GM12878 (cell line): ENCODE data around the gene SNED1. TPM values are rescaled to one million over a fixed set of nuclear protein-coding genes. Genes with fewer than 3 reads are reported as not detected.

Experiments used
- ATAC-seq: fragments of 200-7000 bp; cut with Tn5 transposase; 3 replicates; pipeline ENCODE4 v1.9.1; 2020; ENCODE audit warnings: mild to moderate bottlenecking, moderate library complexity
- BruUV-seq: library from RNA; stranded (reverse); fragments of 400-500 nt; replicated peaks from 2 replicates; lab custom pipeline; 2021; lab: Mats Ljungman, UMichigan
- CTCF ChIA-PET: fragments of 300-600 bp; sonication (Branson Sonifier 250); formaldehyde crosslinking; extraction: SDS; loops from one replicate; lab custom pipeline; 2021; ENCODE audit warnings: inconsistent platforms; lab: Yijun Ruan, JAX
- POLR2A ChIA-PET: fragments of 350-600 bp; formaldehyde crosslinking; extraction: SDS; loops from one replicate; lab custom pipeline; 2021; ENCODE audit warnings: inconsistent platforms; lab: Charles Lee
- RAD21 ChIA-PET: fragments of 300-600 bp; sonication (Branson Sonifier 250); formaldehyde crosslinking; loops from one replicate; lab custom pipeline; 2023; ENCODE audit warnings: antibody characterized with exemption; ENCODE audit not compliant: unreplicated experiment; lab: Charles Lee
- SMC1A ChIA-PET: fragments of 300-600 bp; sonication (Branson Sonifier 250); formaldehyde crosslinking; loops from one replicate; lab custom pipeline; 2023; ENCODE audit not compliant: unreplicated experiment, uncharacterized antibody; lab: Charles Lee
- DNase-seq: peaks from one replicate; pipeline ENCODE4 v3.0.0-alpha.2; 2011; ENCODE audit warnings: low read depth, low spot score
- FAIRE-seq: peaks from 3 replicates; lab custom pipeline; 2011; peaks lifted over from hg19 to GRCh38; lab: Jason Lieb, UNC
- H2AFZ ChIP-seq: 2 replicates; pipeline ENCODE4 v1.6.0; 2011; ENCODE audit warnings: low read depth, low read length, control low read depth; ENCODE audit not compliant: control insufficient read depth
- H3K27ac ChIP-seq: 2 replicates; pipeline ENCODE4 v1.5.1; 2011; ENCODE audit warnings: control low read depth; ENCODE audit not compliant: control insufficient read depth, insufficient read depth
- H3K27me3 ChIP-seq, 2 experiments: replicated peaks in 1 of 2; 2 replicates each; pipeline versions ENCODE4 v1.6.0 to v1.6.1; 2011; ENCODE audit warnings: low read length in 1 of 2; ENCODE audit not compliant: control insufficient read depth in 2 of 2, insufficient read depth in 2 of 2
- H3K36me3 ChIP-seq, 2 experiments: 2 replicates each; pipeline ENCODE4 v1.5.1; 2011; ENCODE audit warnings: low read length in 1 of 2; ENCODE audit not compliant: control insufficient read depth in 2 of 2, insufficient read depth in 2 of 2
- H3K4me1 ChIP-seq: 2 replicates; pipeline ENCODE4 v1.6.1; 2011; ENCODE audit warnings: mild to moderate bottlenecking, low read length, moderate library complexity, mixed read lengths; ENCODE audit not compliant: control insufficient read depth, insufficient read depth
- H3K4me2 ChIP-seq: 2 replicates; pipeline ENCODE4 v1.6.0; 2011; ENCODE audit warnings: control low read depth; ENCODE audit not compliant: control insufficient read depth, insufficient read depth
- H3K4me3 ChIP-seq: fragments of 200-600 bp; sonication (generic); 2 replicates; pipeline ENCODE4 v1.5.1; 2016
- H3K79me2 ChIP-seq: 2 replicates; pipeline ENCODE4 v1.6.0; 2011; ENCODE audit warnings: low read length; ENCODE audit not compliant: control insufficient read depth, insufficient read depth
- H3K9ac ChIP-seq: 2 replicates; pipeline ENCODE4 v1.8.0; 2011; ENCODE audit warnings: low read length, control low read depth, mixed read lengths; ENCODE audit not compliant: control insufficient read depth, insufficient read depth
- H3K9me3 ChIP-seq: replicated peaks from 3 replicates; pipeline ENCODE4 v1.5.1; 2011; ENCODE audit warnings: mild to moderate bottlenecking, low read length; ENCODE audit not compliant: control insufficient read depth, insufficient read depth
- H4K20me1 ChIP-seq: 2 replicates; pipeline ENCODE4 v1.6.0; 2011; ENCODE audit not compliant: control insufficient read depth, insufficient read depth
- BCL11A ChIP-seq: IDR thresholded peaks from 2 replicates; pipeline ENCODE4 v1.6.1; 2011; ENCODE audit warnings: low read depth, low read length
- CBX5 ChIP-seq: sonication (generic); IDR thresholded peaks from 2 replicates; pipeline ENCODE4 v1.6.1; 2016; ENCODE audit warnings: low read depth, moderate library complexity, mild to moderate bottlenecking, inconsistent platforms
- MEF2B ChIP-seq: fragments of 450-650 bp; IDR thresholded peaks from 2 replicates; pipeline ENCODE4 v1.6.1; 2018; ENCODE audit warnings: mild to moderate bottlenecking, moderate library complexity; ENCODE audit not compliant: partially characterized antibody, poor library complexity, severe bottlenecking
- MYB ChIP-seq: fragments of 150-350 bp; IDR thresholded peaks from 2 replicates; pipeline ENCODE4 v1.6.1; 2014; ENCODE audit warnings: mild to moderate bottlenecking, low read depth, low read length, borderline replicate concordance
- NFIC ChIP-seq: IDR thresholded peaks from 2 replicates; pipeline ENCODE4 v1.6.1; 2012; ENCODE audit warnings: low read depth, mild to moderate bottlenecking, inconsistent platforms, low read length, moderate library complexity
- NFYA ChIP-seq: IDR thresholded peaks from 2 replicates; pipeline ENCODE4 v1.6.1; 2011; ENCODE audit warnings: low read depth, mild to moderate bottlenecking, low read length, improper control_type of control experiment, borderline replicate concordance
- NR2C2 ChIP-seq: IDR thresholded peaks from 2 replicates; pipeline ENCODE4 v1.6.1; 2011; ENCODE audit warnings: borderline replicate concordance, low read depth; ENCODE audit not compliant: control insufficient read depth, insufficient read length
- PKNOX1 ChIP-seq: fragments of 450-650 bp; IDR thresholded peaks from 2 replicates; pipeline ENCODE4 v1.6.1; 2016; ENCODE audit warnings: mild to moderate bottlenecking
- POLR2AphosphoS2 ChIP-seq: IDR thresholded peaks from 2 replicates; pipeline ENCODE4 v1.6.1; 2011; ENCODE audit warnings: low read depth, mild to moderate bottlenecking, low read length, improper control_type of control experiment, moderate library complexity
- RBBP5 ChIP-seq: fragments of 200-600 bp; sonication (generic); conservative IDR thresholded peaks from 2 replicates; pipeline ENCODE4 v1.6.1; 2016
- RFX5 ChIP-seq: IDR thresholded peaks from 2 replicates; pipeline ENCODE4 v1.6.1; 2011; ENCODE audit warnings: low read depth, low read length, improper control_type of control experiment
- SIX5 ChIP-seq: IDR thresholded peaks from 2 replicates; pipeline ENCODE4 v1.6.1; 2011; ENCODE audit warnings: mild to moderate bottlenecking, low read depth, low read length, moderate library complexity; ENCODE audit not compliant: severe bottlenecking
- SP1 ChIP-seq: IDR thresholded peaks from one replicate; pipeline ENCODE4 v1.6.1; 2011; ENCODE audit warnings: low read depth, low read length
- SPI1 ChIP-seq: IDR thresholded peaks from 2 replicates; pipeline ENCODE4 v1.6.1; 2011; ENCODE audit warnings: low read depth, mild to moderate bottlenecking, low read length, moderate library complexity, borderline replicate concordance; ENCODE audit not compliant: insufficient read depth
- ZNF207 ChIP-seq: fragments of 450-650 bp; IDR thresholded peaks from 2 replicates; pipeline ENCODE4 v1.6.1; 2014; ENCODE audit warnings: antibody characterized with exemption, mild to moderate bottlenecking, borderline replicate concordance
- WGBS: methylation state at CpG from one replicate; pipeline ENCODE4 v1.1.6; 2016; ENCODE audit warnings: low lambda C conversion rate; ENCODE audit not compliant: insufficient replicate concordance, insufficient coverage; ENCODE audit errors: missing lambda C conversion rate; 5-methylcytosine and 5-hydroxymethylcytosine counted together
- in situ Hi-C: fragments of 300-500 bp; cut with MboI; formaldehyde crosslinking; loops from 9 replicates; pipeline ENCODE4 v1.14.3; 2018; ENCODE audit warnings: mixed read lengths
- intact Hi-C: fragments of 100-400 bp; cut with micrococcal nuclease; formaldehyde crosslinking; loops from one replicate; pipeline ENCODE4 v1.14.2; 2022; ENCODE audit not compliant: unreplicated experiment
- polyA plus RNA-seq, 11 experiments: library from polyadenylated mRNA; depleted of rRNA in 4 of 11; unstranded in 6 of 11; stranded (reverse) in 5 of 11; fragments of >200 nt; fragmentation: Nextera tagmentation in 4 of 11; fragmentation: Illumina TruSeq in 1 of 11; extraction: Ambion mirVana in 4 of 11; extraction: Trizol in 1 of 11; gene quantifications; 1 replicate in 1 of 11; 2 replicates in 10 of 11; pipeline versions ENCODE4 v1.2.1 to v1.2.3, GENCODE V29; 2011 to 2016; ENCODE audit warnings: inconsistent platforms in 2 of 11, missing spikeins in 2 of 11, low read depth in 1 of 11
- total RNA-seq, 4 experiments: library from RNA; depleted of rRNA in 3 of 4; stranded (reverse); fragments of >200 nt in 3 of 4; fragmentation: Illumina TruSeq in 1 of 4; extraction: Trizol in 1 of 4; gene quantifications; 2 replicates each; pipeline versions ENCODE4 v1.2.1 to v1.2.3, GENCODE V29; 2013 to 2021

Gene SNED1
- total and polyA plus RNA-seq, 10 of the 15 experiments (the other 5 are each of a cell fraction or from before 2014, with no cell fraction given), result 0.05 to 8.4 (median 3.0) TPM

- H4K20me1 ChIP-seq, result no peaks in the 10 kb centered on the region
- ATAC-seq (no peak), DNase-seq (no peak), FAIRE-seq (no peak)
- WGBS, result 65% methylated on average over 20 of the region's 20 CpGs
- no peaks in the 10 kb centered on the region; the same call in 2 of the 3 replicates for H3K9me3 ChIP-seq
- peak overlapping the region; percentile 14 for H3K4me2 ChIP-seq
- H3K36me3 ChIP-seq, result peaks cover 16 to 31% of the 10 kb centered on the region in 2 experiments
- peaks cover 19% of the 10 kb centered on the region for H3K4me1 ChIP-seq
- H3K4me3 ChIP-seq, result no peak overlapping the region
- in situ Hi-C loops (no loop called here), intact Hi-C loops (loop anchor here (1.0 to 10.0 kb wide), 2 partner anchors 8 to 56 kb away; partner anchors contain the start of gene PASK)
- ChIA-PET CTCF (interaction anchor here (0.8 to 2.0 kb wide), 4 partner anchors 11 to 569 kb away, joined by 3 to 7 read pairs (median 3); partner anchors contain the start of gene PPP1R7), RAD21 (interaction anchor here (1.0 to 1.7 kb wide), 9 partner anchors 11 to 61 kb away, joined by 3 to 7 read pairs (median 4); partner anchors contain the start of genes PASK and PPP1R7), SMC1A (interaction anchor here (0.8 to 2.0 kb wide), 10 partner anchors 7 to 62 kb away, joined by 3 to 12 read pairs (median 3); partner anchors contain the start of genes MTERF4, PASK and PPP1R7), POLR2A (interaction anchor here (1.5 to 3.4 kb wide), 2 partner anchors 11 to 61 kb away, joined by 12 to 22 read pairs; partner anchors contain the start of genes MTERF4, PASK and PPP1R7)
- H3K27ac ChIP-seq, result peak overlapping the region; percentile 88
- H3K9ac ChIP-seq, result peak overlapping the region; percentile 69
- TF ChIP-seq MEF2B, result peak; percentile 3
- TF ChIP-seq BCL11A, result no peak
- H3K27me3 ChIP-seq, result no peaks in the 10 kb centered on the region
- no TSS peak for BruUV-seq
- H2AFZ ChIP-seq, result no peak overlapping the region
- peaks cover 3% of the 10 kb centered on the region for H3K79me2 ChIP-seq
Measured at GRCh38 chr2:241088791-241089732, 90.6 kb downstream of the SNED1 start.

- no peak for ATAC-seq
- POLR2A ChIA-PET, result no interaction called here
- Histone ChIP-seq H3K27ac (no peak overlapping the region), H3K4me2 (no peak overlapping the region), H3K9ac (no peak overlapping the region), H3K4me1 (peaks cover 27% of the 10 kb centered on the region), H3K9me3 (no peaks in the 10 kb centered on the region), H3K36me3 (peaks cover 26 to 51% of the 10 kb centered on the region in 2 experiments), H3K79me2 (peaks cover 20% of the 10 kb centered on the region), H3K4me3 (no peak overlapping the region), H3K27me3 (no peaks in the 10 kb centered on the region), H4K20me1 (no peaks in the 10 kb centered on the region), H2AFZ (no peak overlapping the region)
- 85% methylated on average over 9 of the region's 10 CpGs for WGBS
- CTCF ChIA-PET, result interaction anchor here (1.0 kb wide), 1 partner anchor 54 kb away, joined by 4 read pairs; no protein-coding TSS in a partner anchor
- RAD21 ChIA-PET, result no interaction called here
- DNase-seq, result no peak
- BruUV-seq, result no TSS peak
- in situ Hi-C loops (no loop called here), intact Hi-C loops (no loop called here)
- SMC1A ChIA-PET, result no interaction called here
- no peak for FAIRE-seq
- TF ChIP-seq SPI1, result no peak
- TF ChIP-seq CBX5, result no peak
- TF ChIP-seq NR2C2, result no peak
- TF ChIP-seq POLR2AphosphoS2, result no peak
- TF ChIP-seq RBBP5, result no peak
- no peak for TF ChIP-seq SP1
- TF ChIP-seq MYB, result no peak
- TF ChIP-seq RFX5, result no peak
- no peak for TF ChIP-seq ZNF207
- TF ChIP-seq PKNOX1, result no peak
- no peak for TF ChIP-seq NFYA
- TF ChIP-seq NFIC, result no peak
- TF ChIP-seq SIX5, result no peak
Measured at GRCh38 chr2:241091201-241091600, 92.8 kb downstream of the SNED1 start.
